GM12891 (cell line): ENCODE data around the gene ADCY1.

Experiments
- PAX5 ChIP-seq: IDR thresholded peaks from 2 replicates; pipeline ENCODE4 v1.6.1; 2011; ENCODE audit warnings: low read length, moderate library complexity, mild to moderate bottlenecking; ENCODE audit not compliant: insufficient read depth, severe bottlenecking
- POLR2A ChIP-seq: IDR thresholded peaks from 2 replicates; pipeline ENCODE4 v1.6.1; 2011; ENCODE audit warnings: low read depth, low read length, control low read depth
- POLR2AphosphoS5 ChIP-seq: IDR thresholded peaks from 2 replicates; pipeline ENCODE4 v1.6.1; 2011; ENCODE audit warnings: low read depth, low read length, control low read depth
- POU2F2 ChIP-seq: IDR thresholded peaks from 2 replicates; pipeline ENCODE4 v1.6.1; 2011; ENCODE audit warnings: low read depth, mild to moderate bottlenecking, control low read depth, low read length, moderate library complexity
- SPI1 ChIP-seq: IDR thresholded peaks from 2 replicates; pipeline ENCODE4 v1.6.1; 2011; ENCODE audit warnings: low read depth, low read length, control low read depth
- TAF1 ChIP-seq: IDR thresholded peaks from 2 replicates; pipeline ENCODE4 v1.6.1; 2011; ENCODE audit warnings: low read depth, low read length, control low read depth

- TF ChIP-seq POLR2A (no peak), TAF1 (no peak), POLR2AphosphoS5 (no peak), SPI1 (no peak), PAX5 (no peak), POU2F2 (no peak)
These were observed 76.5 kb downstream of the ADCY1 start for GRCh38 chr7:45650404-45651394.
